T-cell (primary cell): ENCODE results near the gene SNX21. TPM values are rescaled to one million over a fixed set of nuclear protein-coding genes. Genes with fewer than 3 reads are reported as not detected.

Experiments used
- ATAC-seq, 4 experiments: fragments of 200-7000 bp in 3 of 4; fragments of 150-1000 bp in 1 of 4; cut with Tn5 transposase; replicated peaks in 1 of 4; 1 replicate in 3 of 4; 2 replicates in 1 of 4; pipeline ENCODE4 v1.10.0; 2021; ENCODE audit warnings: moderate library complexity in 3 of 4, mild to moderate bottlenecking in 2 of 4, moderate number of reproducible peaks in 1 of 4
- CTCF ChIA-PET, 2 donors: fragments of 300-600 bp; sonication (Branson Sonifier 250); formaldehyde crosslinking; loops; one replicate each; lab custom pipeline; 2022; ENCODE audit warnings: antibody characterized with exemption in 2 of 2; lab: Charles Lee
- POLR2A ChIA-PET, 2 donors: fragments of 300-600 bp; sonication (Branson Sonifier 250); formaldehyde crosslinking; loops; one replicate each; lab custom pipeline; 2022; ENCODE audit warnings: antibody characterized with exemption in 2 of 2; lab: Charles Lee
- DNase-seq, 35 experiments: peaks; one replicate each; pipeline versions ENCODE4 v3.0.0 to v3.0.0-alpha.2; 2013 to 2023
- H3K27ac ChIP-seq: one replicate; pipeline ENCODE4 v1.5.1; 2013; ENCODE audit warnings: low read length
- H3K27me3 ChIP-seq, 2 experiments: replicated peaks in 1 of 2; 1 replicate in 1 of 2; 2 replicates in 1 of 2; pipeline versions ENCODE4 v1.6.1 to v1.7.0; 2013; ENCODE audit warnings: low read length in 1 of 2, mixed read lengths in 1 of 2; ENCODE audit not compliant: control insufficient read depth in 2 of 2, insufficient read depth in 2 of 2; ENCODE audit errors: extremely low read depth in 1 of 2
- H3K36me3 ChIP-seq, 2 donors: 1 replicate in 1 of 2; 2 replicates in 1 of 2; pipeline versions ENCODE4 v1.6.1 to v1.7.0; 2013; ENCODE audit warnings: low read length in 1 of 2; ENCODE audit not compliant: control insufficient read depth in 2 of 2, insufficient read depth in 1 of 2; ENCODE audit errors: extremely low read depth in 1 of 2
- H3K4me1 ChIP-seq, 2 experiments: 1 replicate in 1 of 2; 2 replicates in 1 of 2; pipeline versions ENCODE4 v1.6.1 to v1.7.0; 2013; ENCODE audit warnings: low read length in 2 of 2, mixed read lengths in 1 of 2; ENCODE audit not compliant: insufficient read depth in 2 of 2, control insufficient read depth in 1 of 2; ENCODE audit errors: extremely low read depth in 1 of 2
- H3K4me3 ChIP-seq, 2 donors: 1 replicate in 1 of 2; 2 replicates in 1 of 2; pipeline versions ENCODE4 v1.5.1 to v1.7.0; 2013; ENCODE audit warnings: mild to moderate bottlenecking in 2 of 2, low read length in 1 of 2, moderate library complexity in 1 of 2; ENCODE audit not compliant: control insufficient read depth in 1 of 2; ENCODE audit errors: extremely low read depth in 1 of 2
- H3K9me3 ChIP-seq: 2 replicates; pipeline ENCODE4 v1.7.0; 2013
- H3K27ac Mint-ChIP-seq, 2 donors: one replicate each; pipeline ENCODE4 v1.8.0; 2020 to 2021; ENCODE audit warnings: mild to moderate bottlenecking in 2 of 2, mixed read lengths in 2 of 2
- H3K27me3 Mint-ChIP-seq, 2 donors: one replicate each; pipeline ENCODE4 v1.8.0; 2021 to 2022; ENCODE audit warnings: mixed read lengths in 2 of 2
- H3K36me3 Mint-ChIP-seq: one replicate; pipeline ENCODE4 v1.8.0; 2021; ENCODE audit warnings: mixed read lengths
- H3K4me1 Mint-ChIP-seq, 3 donors: one replicate each; pipeline ENCODE4 v1.8.0; 2020 to 2022; ENCODE audit warnings: mixed read lengths in 3 of 3, mild to moderate bottlenecking in 1 of 3
- H3K4me3 Mint-ChIP-seq, 3 donors: one replicate each; pipeline ENCODE4 v1.8.0; 2020 to 2022; ENCODE audit warnings: mild to moderate bottlenecking in 3 of 3, mixed read lengths in 3 of 3, moderate library complexity in 3 of 3
- H3K9me3 Mint-ChIP-seq, 3 donors: one replicate each; pipeline ENCODE4 v1.8.0; 2020 to 2022; ENCODE audit warnings: mixed read lengths in 3 of 3
- WGBS: methylation state at CpG from one replicate; pipeline ENCODE4 v1.1.5; 2013; ENCODE audit warnings: missing lambda C conversion rate; ENCODE audit not compliant: insufficient coverage; 5-methylcytosine and 5-hydroxymethylcytosine counted together
- total RNA-seq, 35 experiments: library from RNA in 6 of 35; stranded (reverse) in 6 of 35; fragments of 120-200 nt in 1 of 35; gene quantifications; one replicate each; pipeline versions ENCODE4 v1.2.1 to v1.2.4 and lab custom pipeline; 2013 to 2026

The SNX21 gene
- total RNA-seq, 5 donors from 2014 or later (not counting 1 experiment from before 2014, with no cell fraction given), result 1.1 to 3.5 (median 2.1) TPM

DNA sequence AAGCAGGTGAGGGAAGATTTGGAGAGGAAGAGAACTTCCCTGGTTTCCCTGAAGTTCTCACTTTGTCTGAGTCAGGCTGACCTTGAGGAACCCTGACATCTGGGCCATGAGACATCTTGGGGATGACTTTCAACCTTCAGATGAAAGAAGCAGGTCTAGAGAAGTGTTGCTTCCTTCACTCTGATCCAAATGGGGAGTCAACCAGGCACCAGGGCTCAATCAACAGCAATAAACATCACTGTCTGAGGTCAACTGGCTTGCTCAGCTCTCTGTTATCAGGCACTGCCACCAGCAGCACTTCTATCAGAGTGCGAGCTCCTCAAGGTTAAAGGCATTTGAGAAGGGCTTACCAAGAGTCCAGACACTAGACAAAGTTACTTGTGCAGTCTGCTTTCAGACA is 17.3 kb downstream of the SNX21 start:
- Histone ChIP-seq H3K4me3 (no peak overlapping the region), H3K4me1 (peaks cover 0 to 15% of the 10 kb centered on the region in 2 experiments), H3K27me3 (no peaks in the 10 kb centered on the region), H3K36me3 (peaks cover 6 to 51% of the 10 kb centered on the region in 2 donors), H3K9me3 (no peaks in the 10 kb centered on the region), H3K27ac (no peak overlapping the region)
- CTCF ChIA-PET, result no interaction called here
- no peak for DNase-seq
- no peaks in the 10 kb centered on the region for H3K27me3 Mint-ChIP-seq
- no peak overlapping the region for H3K27ac Mint-ChIP-seq
- no peaks in the 10 kb centered on the region for H3K9me3 Mint-ChIP-seq
- no peak overlapping the region for H3K4me3 Mint-ChIP-seq
- no peak for ATAC-seq
- H3K36me3 Mint-ChIP-seq, result peaks cover 29% of the 10 kb centered on the region
- WGBS, result no CpG with 5 or more reads among the region's 1 CpG
- H3K4me1 Mint-ChIP-seq, result peaks cover 20 to 27% (median 26%) of the 10 kb centered on the region in 3 donors
- POLR2A ChIA-PET, result no interaction called here

DNA sequence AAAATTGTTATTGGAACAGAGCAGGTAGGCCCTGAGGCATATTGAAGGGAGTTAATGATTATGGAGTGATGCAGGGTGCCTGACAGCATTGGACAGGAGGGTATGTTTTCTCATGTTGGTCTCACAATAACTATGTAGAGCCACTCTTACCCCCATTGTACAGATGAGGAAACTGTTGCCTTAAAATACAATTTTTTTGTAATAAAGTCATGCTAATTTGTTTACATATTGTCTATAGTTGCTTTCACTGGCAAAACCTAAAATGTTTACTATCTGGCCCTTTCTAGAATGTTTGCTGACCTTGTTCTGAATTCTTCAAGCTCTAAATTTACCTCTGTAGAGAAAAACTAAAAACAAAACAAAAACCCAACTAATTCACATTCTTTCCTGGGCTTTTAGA is 17.9 kb downstream of the SNX21 start:
- peaks cover 24% of the 10 kb centered on the region for H3K36me3 Mint-ChIP-seq
- peaks cover 6 to 45% of the 10 kb centered on the region in 2 donors for H3K36me3 ChIP-seq

DNA sequence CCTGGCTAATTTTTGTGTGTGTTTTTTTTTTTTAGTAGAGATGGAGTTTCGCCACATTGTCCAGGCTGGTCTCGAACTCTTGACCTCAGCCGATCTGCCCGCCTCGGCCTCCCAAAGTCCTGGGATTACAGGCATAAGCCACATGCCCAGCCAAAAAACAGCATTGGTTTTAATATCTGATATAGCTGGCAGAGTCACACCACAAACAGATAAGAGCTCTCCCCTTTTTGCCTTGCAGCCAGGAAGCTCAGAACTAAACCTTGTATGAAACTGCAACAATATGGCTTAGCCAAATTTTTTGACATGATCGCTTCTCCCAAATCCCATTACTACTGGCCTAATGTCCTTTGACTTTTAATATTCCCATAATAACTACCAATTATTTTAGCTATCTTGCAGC is 18.7 kb downstream of the SNX21 start:
- H3K27me3 Mint-ChIP-seq, result no peaks in the 10 kb centered on the region
- WGBS, result 100% methylated on average over 6 of the region's 6 CpGs
- Histone ChIP-seq H3K36me3 (peaks cover 6 to 38% of the 10 kb centered on the region in 2 donors), H3K4me3 (no peak overlapping the region), H3K27ac (no peak overlapping the region), H3K9me3 (no peaks in the 10 kb centered on the region), H3K27me3 (no peaks in the 10 kb centered on the region), H3K4me1 (peaks cover 6 to 25% of the 10 kb centered on the region in 2 experiments)
- DNase-seq, result no peak
- H3K4me1 Mint-ChIP-seq, result peaks cover 32 to 36% (median 34%) of the 10 kb centered on the region in 3 donors
- POLR2A ChIA-PET, result no interaction called here
- no peaks in the 10 kb centered on the region for H3K9me3 Mint-ChIP-seq
- H3K27ac Mint-ChIP-seq, result no peak overlapping the region
- CTCF ChIA-PET, result no interaction called here
- peaks cover 24% of the 10 kb centered on the region for H3K36me3 Mint-ChIP-seq
- no peak for ATAC-seq
- H3K4me3 Mint-ChIP-seq, result no peak overlapping the region

More for the DNA sequence above, 17.9 kb downstream of the SNX21 start:
- no peaks in the 10 kb centered on the region for H3K9me3 ChIP-seq
- H3K4me1 ChIP-seq, result peaks cover 4 to 21% of the 10 kb centered on the region in 2 experiments
- no peak overlapping the region for H3K27ac ChIP-seq
- no peaks in the 10 kb centered on the region for H3K27me3 ChIP-seq
- H3K4me3 ChIP-seq, result no peak overlapping the region
- DNase-seq (no peak), ATAC-seq (no peak)
- no peak overlapping the region for H3K4me3 Mint-ChIP-seq
- ChIA-PET POLR2A (no interaction called here), CTCF (interaction anchor here in 1 of 2 donors (0.7 kb wide), 1 partner anchor 557 kb away, joined by 3 read pairs; no protein-coding TSS in a partner anchor)
- no peaks in the 10 kb centered on the region for H3K27me3 Mint-ChIP-seq
- H3K27ac Mint-ChIP-seq, result no peak overlapping the region
- H3K9me3 Mint-ChIP-seq, result no peaks in the 10 kb centered on the region
- H3K4me1 Mint-ChIP-seq, result peaks cover 26 to 32% (median 30%) of the 10 kb centered on the region in 3 donors

DNA sequence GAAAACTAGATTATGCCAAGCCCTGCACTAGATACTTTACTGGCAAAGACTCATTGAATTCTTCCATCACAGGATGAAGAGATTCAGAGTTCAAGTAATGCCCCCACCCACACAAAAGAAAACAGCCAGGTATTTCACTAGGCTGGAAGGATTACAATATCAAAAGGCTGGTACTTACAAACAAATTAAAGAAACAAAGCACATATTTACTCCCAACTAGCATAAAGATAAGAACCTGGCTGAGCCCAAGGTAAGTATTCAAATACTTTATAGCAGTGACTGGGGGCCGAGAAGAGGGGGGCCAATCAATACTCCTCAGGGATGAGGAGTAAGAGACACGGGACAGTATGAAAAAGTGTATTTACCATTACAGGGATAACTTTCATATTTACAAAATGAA is 19.9 kb downstream of the SNX21 start:
- no peak overlapping the region for H3K4me3 ChIP-seq
- Mint-ChIP-seq H3K36me3 (peaks cover 23% of the 10 kb centered on the region), H3K9me3 (no peaks in the 10 kb centered on the region), H3K4me1 (peaks cover 43 to 46% (median 43%) of the 10 kb centered on the region in 3 donors), H3K27ac (no peak overlapping the region), H3K27me3 (no peaks in the 10 kb centered on the region), H3K4me3 (no peak overlapping the region)
- H3K27ac ChIP-seq, result no peak overlapping the region
- no peak for ATAC-seq
- WGBS, result no CpG with 5 or more reads among the region's 2 CpGs
- H3K4me1 ChIP-seq, result peaks cover 13 to 36% of the 10 kb centered on the region in 2 experiments
- ChIA-PET CTCF (no interaction called here), POLR2A (no interaction called here)
- no peaks in the 10 kb centered on the region for H3K9me3 ChIP-seq
- no peaks in the 10 kb centered on the region for H3K27me3 ChIP-seq
- no peak for DNase-seq
- H3K36me3 ChIP-seq, result peaks cover 6 to 28% of the 10 kb centered on the region in 2 donors

DNA sequence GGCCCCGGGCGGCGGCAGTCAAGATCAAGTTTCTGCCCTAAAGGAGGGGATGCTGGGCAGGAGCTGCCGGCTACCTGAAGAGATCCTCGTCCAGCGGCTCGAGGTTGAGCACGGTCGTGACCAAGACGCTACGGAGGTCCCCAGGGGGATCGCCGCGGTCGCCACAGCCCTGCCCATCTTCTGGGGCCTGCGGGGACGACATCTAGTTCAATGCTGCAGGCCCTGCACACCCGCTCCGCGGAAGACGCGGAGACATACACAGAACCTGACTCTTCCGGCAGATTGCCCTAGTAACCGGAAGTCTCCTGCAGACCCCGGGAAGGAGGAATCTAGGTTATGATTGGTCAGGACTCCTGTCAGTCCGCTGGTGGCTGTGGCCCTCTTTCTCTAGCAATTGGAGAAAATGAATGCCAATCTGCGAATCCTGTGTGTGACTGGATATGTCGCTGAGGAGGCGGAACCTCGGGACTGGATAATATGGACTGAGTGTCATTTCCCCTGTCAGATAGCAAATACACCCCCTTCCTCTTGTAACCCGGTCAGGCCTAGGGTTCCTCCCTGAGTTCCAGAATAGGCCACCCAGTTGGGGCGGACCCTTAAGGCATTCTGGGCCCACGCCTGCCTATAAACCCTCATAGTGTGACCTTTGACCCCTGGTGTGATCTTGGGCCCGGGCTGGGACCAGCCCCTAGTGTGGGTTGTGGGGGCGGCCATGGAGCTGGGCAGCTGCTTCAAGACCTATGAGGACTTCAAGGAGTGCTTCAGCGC is 23.7 kb downstream of the SNX21 start, which contains the start of the genes ACOT8 and ZSWIM3:
ACOT8 (minus strand) TSS at position 279 of the 768 bp plus-strand sequence; CDS start at position 202, 77 bp downstream.
ZSWIM3 (plus strand) TSS at position 501 of the 768 bp plus-strand sequence; CDS start at position 713, 212 bp downstream.
- Mint-ChIP-seq H3K27me3 (no peaks in the 10 kb centered on the region), H3K27ac (peak within 1 kb of the TSS; percentile 95 to 97), H3K4me3 (peak within 1 kb of the TSS; percentile 92 to 95 (median 94)), H3K9me3 (no peaks in the 10 kb centered on the region), H3K36me3 (peaks cover 16% of the 10 kb centered on the region), H3K4me1 (peaks cover 47 to 66% (median 59%) of the 10 kb centered on the region in 3 donors)
- H3K4me1 ChIP-seq, result peaks cover 14 to 37% of the 10 kb centered on the region in 2 experiments
- ChIA-PET POLR2A (no interaction called here), CTCF (interaction anchor here in 1 of 2 donors (0.7 to 1.4 kb wide), 5 partner anchors 24 to 158 kb away, joined by 3 to 5 read pairs (median 5); partner anchors contain the start of gene ZSWIM1)
- peak; percentile 76 to 100 (median 95) for DNase-seq
- H3K36me3 ChIP-seq, result peaks cover 0 to 19% of the 10 kb centered on the region in 2 donors
- no peaks in the 10 kb centered on the region for H3K9me3 ChIP-seq
- WGBS, result under 1% methylated on average over 28 of the region's 36 CpGs
- peak within 1 kb of the TSS; percentile 81 to 95 for H3K4me3 ChIP-seq
- no peaks in the 10 kb centered on the region for H3K27me3 ChIP-seq
- ATAC-seq, result peak; percentile 98
- peak within 1 kb of the TSS; percentile 87 for H3K27ac ChIP-seq

DNA sequence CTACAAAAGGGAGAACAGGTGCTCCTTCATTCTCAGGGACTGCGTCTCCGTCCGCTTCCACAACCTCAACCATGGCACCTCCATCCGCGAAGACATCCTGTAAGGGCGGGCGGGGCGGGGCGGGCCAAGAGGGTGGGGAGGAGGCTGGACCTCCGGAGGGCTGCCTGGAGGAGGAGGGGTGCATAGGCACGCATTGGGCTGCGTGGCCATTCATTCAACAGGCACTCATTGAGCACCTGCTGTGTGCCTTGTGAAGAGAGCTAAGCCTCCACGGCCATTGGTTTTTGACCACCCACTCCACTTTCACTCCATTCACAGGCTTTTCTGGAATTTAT is 24.2 kb downstream of the SNX21 start:
- H3K9me3 ChIP-seq, result no peaks in the 10 kb centered on the region
- H3K9me3 Mint-ChIP-seq, result no peaks in the 10 kb centered on the region
- H3K4me3 ChIP-seq, result peak overlapping the region; percentile 81 to 95
- H3K4me1 Mint-ChIP-seq, result peaks cover 47 to 66% (median 57%) of the 10 kb centered on the region in 3 donors
- ChIA-PET CTCF (interaction anchor here (0.5 to 1.3 kb wide), 3 partner anchors 36 to 157 kb away, joined by 4 to 6 read pairs (median 5); no protein-coding TSS in a partner anchor), POLR2A (no interaction called here)
- H3K36me3 ChIP-seq, result peaks cover 0 to 19% of the 10 kb centered on the region in 2 donors
- H3K36me3 Mint-ChIP-seq, result peaks cover 14% of the 10 kb centered on the region
- H3K27ac ChIP-seq, result peak overlapping the region; percentile 87
- peaks cover 14 to 37% of the 10 kb centered on the region in 2 experiments for H3K4me1 ChIP-seq
- H3K4me3 Mint-ChIP-seq, result peak overlapping the region; percentile 92 to 95 (median 94)
- peak overlapping the region; percentile 95 to 97 for H3K27ac Mint-ChIP-seq
- no peaks in the 10 kb centered on the region for H3K27me3 ChIP-seq
- WGBS, result 57% methylated on average over 1 of the region's 13 CpGs
- peak in 1 of 35 experiments; percentile 18 for DNase-seq
- H3K27me3 Mint-ChIP-seq, result no peaks in the 10 kb centered on the region
- peak in 3 of 4 experiments; percentile 13 to 24 (median 24) for ATAC-seq
